Activated naive CD8-positive, alpha-beta T cell treated with anti-CD3 and anti-CD28 coated beads, Interleukin-2, amount 50 U/mL, for 16 hours (primary cell): ENCODE data around the gene MAP7D1.
A peak's percentile ranks its signal among the peaks of the same experiment; 100 is the strongest.

Experiments
- DNase-seq: peaks from one replicate; pipeline ENCODE4 v3.0.0-alpha.2; 2020; ENCODE audit warnings: low read depth, low spot score

MAP7D1 gene

DNA sequence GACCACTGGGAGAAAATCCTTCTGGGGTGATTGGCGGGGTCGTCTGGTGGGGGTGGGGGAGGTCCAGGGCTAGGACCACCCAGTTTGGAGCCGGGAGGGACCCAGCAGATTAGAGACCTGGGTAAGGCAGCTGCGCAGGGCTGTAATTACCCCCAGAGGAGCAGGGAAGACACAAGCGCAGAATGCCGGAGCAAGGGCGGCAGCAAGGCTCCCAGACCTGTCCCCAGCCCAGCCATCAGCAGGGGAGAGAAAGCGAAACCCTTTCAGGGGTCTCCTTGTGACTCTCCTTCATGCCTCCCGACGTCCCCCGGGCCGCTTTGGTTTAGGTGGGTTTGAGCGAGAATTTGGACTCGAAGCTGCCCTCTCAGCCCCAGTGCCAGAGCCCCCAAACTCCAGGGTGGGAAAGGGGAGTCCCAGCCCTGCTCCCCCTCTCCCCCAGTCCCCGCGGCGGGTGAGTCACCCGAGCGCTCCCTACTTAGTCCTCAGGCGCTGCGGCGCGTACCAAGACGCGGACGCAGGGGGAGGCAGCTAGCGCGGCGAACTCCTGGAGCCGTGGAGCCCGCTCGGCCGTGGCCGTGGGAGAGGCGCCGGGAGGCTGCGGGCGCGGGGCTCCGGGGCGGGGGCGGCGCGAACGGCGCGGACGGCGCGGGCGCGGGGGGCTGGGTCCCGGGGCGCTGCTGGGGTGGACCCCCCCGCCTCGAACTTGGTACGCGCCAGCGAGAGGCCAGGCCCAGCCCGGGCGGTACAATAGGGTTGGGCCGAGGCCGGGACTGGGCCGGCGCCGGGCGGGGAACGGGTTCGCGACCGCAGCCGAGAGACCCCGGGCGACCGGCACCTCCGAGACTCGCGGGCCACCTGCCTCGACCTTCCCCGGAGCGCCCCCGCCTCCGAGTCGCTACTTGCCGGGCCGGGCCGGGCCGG is at the start of gene MAP7D1:
Gene MAP7D1, plus strand, starts transcription at position 753 of the 921 bp plus-strand sequence. CDS start 258 bp downstream, outside the sequence.
- DNase-seq, result peak; percentile 59

DNA sequence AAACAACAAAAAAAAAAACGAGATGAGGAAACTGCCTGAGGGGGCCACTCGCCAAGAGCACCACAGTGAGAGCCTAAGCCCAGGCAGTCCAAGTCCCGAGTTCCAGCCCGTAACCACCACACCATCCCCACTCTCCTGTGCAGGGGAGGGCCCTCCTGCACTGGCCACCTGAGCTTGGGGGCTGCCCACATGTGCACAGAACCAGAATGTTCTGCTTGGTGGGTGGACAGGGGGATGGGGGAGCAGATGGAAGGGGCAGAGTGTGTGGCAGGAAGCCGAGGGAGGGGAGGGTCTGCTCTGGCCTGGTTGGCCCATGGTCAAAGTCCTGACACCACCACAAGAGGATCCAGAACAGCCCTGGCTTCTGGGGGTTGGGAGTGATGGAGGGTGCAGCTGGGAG is 49.7 kb upstream of the MAP7D1 start:
- DNase-seq, result no peak

DNA sequence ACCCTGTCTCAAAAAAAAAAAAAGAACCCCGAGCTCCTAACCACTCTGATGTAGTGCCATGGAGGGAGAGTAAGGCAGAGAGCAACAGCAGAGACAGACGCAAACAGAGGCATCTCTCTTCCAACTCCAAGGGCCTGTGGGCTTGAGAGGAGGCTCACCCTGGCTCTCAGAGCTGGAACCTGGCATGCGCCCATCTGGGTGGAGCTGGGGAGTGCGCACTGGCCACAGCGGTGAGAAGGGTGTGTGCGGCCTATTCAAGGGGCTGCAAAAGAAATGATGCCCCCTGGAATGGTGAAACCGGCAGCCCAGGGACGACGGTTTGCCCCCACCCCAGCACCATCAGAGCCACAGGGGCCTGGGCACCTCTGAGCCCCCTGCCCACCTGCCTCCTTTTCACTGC is 48.6 kb upstream of the MAP7D1 start:
- no peak for DNase-seq

DNA sequence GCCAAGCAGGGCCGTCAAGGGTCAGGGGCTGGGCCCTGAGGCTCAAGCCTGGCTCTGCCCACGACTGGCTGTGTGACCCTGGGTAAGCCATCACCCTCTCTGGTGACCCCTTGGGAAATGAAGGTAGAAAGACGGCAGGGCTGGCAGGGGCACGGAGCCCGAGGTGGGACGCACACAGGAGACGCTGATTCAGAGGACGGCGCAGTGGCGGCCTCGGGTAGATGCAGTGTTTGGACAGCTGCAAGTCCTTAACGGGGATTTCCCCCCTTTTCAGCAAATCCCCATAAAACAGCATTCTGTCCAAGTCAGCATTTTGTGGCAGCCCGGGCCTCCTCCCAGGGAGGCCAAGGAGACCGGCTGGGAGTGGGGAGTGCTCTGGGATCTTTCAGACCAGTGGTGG is 47.6 kb upstream of the MAP7D1 start:
- no peak for DNase-seq

DNA sequence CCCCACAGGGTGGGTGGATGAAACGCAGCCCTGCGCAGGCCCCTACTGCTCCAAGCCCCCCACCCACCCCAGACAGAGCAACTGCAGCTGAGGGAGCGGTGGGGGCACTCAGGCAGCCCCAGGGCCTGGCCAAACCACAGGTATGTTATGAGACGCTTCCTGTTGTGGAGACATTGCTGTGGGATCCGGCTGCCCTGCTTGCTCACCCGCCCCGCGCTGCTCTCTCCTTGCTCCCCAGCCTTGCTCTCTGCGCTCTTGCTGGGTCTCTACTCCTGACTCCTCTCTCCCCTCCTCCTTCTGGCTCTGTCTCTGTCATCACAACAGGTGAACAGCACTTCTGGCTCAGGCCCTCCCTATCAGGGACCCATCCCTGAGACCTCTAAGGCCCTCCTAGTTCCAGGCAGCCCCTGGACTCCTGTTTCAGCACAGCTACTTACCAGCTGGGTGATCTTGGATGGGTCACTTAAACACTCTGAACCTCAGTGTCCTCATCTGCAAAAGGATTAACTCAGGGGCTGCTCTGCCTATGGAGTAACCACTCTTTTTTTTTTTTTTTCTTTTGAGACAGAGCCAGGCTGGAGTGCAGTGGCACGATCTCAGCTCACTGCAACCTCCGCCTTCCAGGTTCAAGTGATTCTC is 46.8 kb upstream of the MAP7D1 start:
- no peak for DNase-seq

DNA sequence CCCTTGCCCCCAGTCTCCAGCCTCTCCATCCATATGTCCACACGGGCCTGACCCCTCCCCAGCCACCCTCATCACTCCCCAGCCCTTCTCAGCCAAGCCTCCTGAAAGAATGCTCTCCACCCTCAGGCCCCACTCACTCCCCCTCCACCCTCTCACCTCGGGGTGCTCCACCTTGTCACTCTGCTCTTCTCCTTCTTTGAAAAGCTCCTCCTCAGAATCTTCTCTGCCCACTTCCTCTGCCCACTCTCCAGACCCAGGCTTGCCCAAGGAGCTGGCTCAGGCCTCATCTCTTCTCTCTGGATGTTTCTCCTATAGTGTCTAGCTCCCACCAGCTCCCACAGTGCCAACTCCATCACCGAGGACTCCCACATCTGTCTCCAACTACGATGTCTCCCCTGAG is 44.8 kb upstream of the MAP7D1 start:
- no peak for DNase-seq

DNA sequence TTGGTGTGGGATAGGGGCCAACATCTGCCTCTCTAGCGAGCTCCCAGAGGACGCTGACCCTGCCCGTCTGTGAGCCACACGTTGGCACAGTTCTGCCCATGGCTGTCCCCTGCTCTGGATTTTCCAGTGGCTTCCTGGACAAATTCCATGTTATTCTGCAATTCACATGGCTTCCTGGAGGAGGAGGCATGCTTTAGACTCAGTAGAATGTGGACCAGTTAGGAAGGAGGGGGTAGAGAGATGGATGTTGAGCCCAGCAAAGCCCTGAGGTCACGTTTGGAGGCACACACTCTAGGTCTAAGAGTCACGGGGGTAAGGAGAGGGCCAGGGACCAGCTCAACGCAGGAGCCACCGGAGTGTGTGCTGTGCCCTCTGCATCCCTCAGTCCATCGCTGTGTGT is 43.1 kb upstream of the MAP7D1 start:
- no peak for DNase-seq

DNA sequence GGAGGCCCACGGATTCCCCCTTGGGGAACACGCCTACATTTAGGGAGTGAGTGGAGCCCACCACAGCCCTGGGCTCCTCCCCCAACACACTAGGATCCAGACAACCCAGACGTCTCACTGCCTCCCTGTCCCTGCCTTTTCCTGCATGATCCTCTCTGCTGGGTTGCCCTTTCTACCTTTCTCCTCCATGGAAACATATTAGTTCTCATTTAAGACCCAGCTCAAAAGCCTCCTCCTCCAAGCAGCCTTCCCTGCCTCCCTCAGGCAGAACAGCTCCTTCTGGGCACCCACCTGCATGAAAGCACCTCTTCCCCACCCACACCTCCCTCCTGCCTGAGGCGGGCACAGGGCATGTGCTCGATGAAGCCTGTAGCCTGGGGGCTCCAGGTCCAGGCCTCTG is 41.6 kb upstream of the MAP7D1 start:
- DNase-seq, result no peak

DNA sequence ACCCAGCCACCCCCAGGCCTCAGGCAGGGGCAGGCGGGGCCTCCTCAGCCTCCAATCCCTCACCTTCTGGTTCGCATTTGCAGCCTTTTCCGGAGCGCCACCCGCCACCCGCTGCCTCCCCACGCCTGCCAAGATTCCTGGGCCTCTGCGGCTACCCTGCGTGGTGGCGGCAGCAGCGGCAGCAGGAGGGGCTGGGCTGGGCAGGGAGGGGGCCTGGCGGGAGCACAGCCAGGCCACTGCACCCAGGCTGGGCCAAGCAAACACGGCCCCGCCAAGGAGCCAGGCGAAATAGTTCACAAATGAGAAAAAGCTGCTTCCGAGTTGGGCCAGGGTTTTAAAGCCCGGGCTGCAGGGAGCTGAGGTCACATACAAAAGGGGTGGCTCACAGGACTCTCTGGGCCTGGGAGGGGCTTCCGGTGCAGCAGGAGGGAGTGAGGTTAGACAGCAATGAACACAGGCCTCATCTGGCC is 40.7 kb upstream of the MAP7D1 start:
- DNase-seq, result no peak

DNA sequence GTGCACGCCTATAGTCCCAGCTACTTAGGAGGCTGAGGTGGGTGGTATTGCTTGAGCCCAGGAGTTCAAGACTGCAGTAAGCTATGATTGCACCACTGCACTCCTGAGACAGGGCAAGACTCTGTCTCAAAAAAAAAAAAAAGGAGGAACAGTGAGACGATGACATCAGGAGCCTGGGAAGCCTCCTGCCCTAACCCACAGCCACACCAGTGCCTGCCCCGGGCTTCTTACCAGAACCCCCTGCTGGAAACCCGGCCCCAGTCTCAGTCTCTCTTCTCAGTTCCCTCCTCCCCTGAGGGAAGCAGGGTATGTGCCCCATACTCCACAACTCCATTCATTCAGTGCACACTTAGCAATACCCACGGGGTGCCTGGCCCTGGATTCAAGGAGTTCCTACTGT is 40.0 kb upstream of the MAP7D1 start:
- no peak for DNase-seq

DNA sequence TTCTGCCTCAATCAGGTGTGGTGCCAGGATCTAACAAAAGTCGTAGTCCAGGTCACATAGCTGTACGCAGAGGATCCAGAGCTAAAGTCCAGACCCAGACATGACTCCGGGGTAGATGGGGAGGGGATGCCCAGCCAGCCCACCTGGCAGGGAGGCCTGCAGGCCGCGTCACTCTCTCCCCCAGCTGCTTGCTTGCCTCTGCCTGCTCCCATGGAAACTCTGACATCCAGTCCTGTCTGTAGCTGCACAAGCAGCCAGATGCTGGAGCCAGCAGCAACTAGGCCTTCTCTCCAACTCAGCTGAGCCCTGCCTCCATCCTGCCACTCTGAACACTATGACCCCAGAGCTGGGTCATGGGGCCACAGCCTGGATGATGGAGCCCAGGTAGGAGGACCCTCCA is 39.1 kb upstream of the MAP7D1 start:
- no peak for DNase-seq

DNA sequence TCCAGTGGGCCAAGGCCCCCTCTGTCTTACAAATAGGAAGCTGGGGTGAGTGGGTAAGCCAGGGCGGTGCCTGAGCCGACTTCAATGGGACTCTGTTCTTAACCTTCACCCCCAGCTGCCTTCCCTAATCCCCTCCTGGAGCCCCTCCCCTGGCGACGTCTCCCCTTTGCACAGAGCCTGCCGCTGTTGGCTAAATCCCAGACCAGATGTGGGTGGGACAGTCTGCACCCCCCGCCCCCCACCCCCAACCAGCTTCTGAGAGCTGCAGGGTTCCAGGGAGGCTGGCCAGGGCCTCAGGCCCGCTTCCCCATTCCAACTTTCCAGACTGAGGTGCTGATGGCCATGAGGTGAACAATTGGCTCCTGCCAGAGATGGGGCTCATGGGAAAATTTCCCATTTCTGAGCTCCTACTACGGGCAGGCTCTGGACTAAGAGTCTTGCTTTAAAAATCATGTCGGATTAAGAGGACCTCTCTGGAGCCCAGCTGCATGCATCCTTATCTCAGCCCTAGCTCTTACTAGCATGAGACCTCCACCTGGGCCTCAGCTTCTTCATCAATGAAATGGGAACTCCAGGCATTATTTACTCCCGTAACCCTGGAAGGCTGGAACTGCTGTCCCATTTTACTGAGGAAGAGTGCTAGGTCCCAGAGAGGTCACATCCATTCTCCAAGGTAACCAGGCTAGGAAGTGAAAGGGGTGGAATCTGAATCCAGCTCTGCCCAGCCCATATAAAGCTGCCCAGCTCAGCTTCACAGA is 37.3 kb upstream of the MAP7D1 start:
- DNase-seq, result no peak

DNA sequence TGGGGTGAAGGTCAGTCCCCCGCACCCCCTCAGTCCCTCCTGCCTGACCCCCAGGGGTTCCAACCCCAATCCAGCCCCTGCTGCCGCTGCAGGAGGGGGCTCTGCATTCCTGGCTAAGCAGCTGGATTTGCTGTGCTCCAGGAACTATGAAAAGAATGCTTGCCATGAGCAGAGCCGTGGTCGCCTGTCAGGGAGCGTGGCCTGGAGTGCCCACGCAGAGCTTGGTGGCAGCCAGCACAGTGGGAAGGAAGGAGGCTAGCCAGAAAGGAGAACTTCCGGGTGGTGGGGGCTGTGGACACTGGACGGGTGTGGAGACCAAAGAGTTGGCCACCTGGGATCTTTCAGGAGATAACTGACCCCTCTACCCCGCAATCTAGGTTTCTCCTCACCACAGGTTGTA is 36.5 kb upstream of the MAP7D1 start:
- no peak for DNase-seq

DNA sequence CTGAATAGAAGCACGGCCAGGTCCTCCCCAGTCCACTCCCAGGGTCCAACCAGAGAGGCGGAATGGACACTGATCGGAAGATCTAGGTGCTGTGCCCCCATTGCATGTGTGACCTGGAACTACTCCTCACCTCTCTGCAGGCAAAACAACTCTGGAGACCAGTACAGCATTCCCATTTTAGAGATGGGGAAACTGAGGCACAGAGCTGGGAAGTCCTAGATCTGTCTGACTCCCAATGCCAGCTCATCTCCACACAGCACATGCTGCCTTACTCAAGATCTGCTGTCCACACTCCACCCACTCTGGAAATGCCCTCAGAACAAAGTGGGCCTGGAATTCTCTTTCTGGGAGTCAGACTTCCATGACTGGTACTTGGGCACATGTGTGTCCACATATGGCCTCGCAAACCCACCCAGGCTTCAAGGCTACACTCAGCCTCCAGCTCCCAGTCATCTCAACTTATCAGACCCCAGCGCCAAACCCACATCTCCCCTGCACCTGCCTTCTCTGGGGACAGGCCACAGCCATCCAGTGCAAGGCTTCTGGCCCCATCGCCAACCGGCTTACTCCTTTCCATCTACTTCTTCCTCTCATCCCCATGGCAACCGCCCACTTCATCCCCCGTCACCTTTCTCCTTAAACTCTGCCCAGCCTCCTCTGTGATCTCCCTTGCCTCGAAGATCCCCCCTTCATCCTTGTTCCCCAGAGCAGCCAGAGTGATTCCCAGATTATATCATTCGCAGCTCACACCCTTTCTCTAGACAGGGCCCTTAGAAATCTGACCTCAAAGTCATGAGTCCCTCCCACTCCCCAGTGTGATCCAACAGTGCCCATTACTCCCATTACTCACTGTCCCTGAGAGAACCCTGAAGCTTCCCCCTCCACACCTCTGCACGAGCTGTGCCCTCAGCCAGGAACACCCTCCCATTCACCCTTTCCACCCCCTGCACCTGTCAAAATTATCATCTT is 33.6 kb upstream of the MAP7D1 start:
- no peak for DNase-seq

DNA sequence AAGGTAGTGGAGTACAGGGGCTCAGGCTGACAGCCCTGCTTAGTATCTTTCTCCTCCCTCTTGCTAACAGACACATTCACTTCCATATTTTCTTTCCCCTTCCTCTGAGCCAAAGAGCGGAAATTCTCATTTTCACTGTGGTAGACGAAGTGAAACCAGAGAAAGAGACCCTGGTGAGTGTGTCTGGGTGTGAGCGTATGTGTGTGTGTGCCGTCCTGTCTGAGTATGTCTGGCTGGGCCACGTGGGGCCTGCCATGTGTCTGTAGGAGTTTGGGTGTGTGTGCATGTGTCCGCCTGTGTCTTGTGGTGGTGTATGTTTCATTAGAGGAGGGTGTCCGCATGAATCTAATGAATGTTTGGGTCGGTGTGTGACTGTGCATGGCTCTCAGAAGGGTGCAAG is 32.6 kb upstream of the MAP7D1 start:
- DNase-seq, result no peak

DNA sequence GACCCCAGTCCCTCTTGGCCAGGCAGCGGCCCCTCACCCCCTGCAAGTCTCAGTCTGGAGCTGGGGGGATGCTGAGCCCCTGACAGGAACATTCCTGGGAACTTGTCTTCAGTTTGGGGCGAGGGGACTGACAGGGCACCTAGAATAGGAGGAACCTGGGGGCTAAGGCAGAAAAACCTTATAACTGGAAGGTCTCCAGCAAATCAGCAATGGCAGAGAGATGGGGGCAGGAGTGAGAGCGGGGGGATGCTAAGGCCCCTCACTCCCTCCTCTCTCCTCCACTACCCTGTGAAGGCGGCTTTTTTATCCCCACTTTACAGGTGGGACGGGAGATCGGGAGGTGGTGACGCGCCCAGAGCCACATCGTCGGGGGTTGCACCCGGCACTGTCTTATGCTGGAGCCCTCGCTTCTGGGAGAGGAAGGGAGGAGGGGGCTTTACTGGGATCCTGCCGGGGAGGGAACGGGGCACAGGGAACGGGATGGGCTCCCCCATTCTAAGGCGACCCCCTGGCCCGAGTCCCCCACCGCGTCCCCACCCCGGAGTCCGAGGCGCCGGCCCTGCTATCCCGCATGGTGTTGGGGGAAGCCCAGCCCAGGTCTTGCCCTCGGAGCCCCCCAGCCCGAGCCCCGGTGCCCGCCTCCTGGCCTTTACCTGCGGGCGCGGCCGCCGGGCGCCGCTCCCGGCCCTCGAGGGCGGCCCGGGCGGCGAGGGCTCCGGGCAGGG is 31.4 kb upstream of the MAP7D1 start:
- no peak for DNase-seq

DNA sequence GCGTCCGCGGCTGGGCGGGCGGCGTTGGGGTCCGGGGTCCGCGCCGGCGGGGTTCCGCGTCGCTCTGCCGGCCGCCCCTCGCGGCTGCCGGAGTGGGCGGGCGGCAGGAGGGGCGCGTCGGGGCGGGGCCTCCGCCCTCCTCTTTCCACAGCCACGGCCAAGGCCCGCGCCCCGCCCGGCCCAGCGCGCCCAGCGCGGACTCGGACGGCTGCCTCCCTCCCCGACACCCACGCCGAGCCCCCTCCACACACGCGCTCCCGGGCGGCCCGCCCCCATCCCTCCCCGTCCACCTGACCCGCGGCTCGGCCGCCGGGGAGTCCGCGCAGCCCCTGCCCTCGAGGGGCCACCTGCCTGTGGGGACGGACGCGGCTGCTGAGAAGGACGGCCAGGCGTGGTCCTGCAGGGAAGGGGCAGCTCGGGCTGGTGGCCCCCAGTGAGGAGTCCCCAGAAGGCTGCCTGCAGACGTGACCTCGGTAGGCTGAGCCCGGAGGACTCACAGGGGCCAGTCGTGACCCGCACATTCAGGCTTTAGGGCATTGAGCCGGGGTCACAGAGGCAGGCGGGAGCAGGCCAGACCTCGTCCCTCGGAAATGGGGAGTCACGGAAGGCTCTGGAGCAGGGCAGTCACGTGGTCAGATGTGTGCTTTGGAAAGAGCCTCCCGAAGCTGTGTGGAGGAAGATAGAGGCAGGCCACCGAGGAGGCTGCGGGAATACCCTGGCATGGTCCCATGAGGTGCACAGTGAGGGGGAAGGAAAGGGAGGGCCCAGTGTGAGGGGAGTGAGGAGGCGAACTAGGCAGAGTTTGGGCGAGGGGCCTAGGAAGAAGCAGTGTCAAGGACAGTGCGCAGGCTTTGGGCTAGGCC is 30.6 kb upstream of the MAP7D1 start, which contains the start of gene COL8A2:
Gene COL8A2, minus strand, starts transcription at position 94 of the 863 bp plus-strand sequence. CDS start 24,980 bp downstream, outside the sequence.
- DNase-seq, result no peak

DNA sequence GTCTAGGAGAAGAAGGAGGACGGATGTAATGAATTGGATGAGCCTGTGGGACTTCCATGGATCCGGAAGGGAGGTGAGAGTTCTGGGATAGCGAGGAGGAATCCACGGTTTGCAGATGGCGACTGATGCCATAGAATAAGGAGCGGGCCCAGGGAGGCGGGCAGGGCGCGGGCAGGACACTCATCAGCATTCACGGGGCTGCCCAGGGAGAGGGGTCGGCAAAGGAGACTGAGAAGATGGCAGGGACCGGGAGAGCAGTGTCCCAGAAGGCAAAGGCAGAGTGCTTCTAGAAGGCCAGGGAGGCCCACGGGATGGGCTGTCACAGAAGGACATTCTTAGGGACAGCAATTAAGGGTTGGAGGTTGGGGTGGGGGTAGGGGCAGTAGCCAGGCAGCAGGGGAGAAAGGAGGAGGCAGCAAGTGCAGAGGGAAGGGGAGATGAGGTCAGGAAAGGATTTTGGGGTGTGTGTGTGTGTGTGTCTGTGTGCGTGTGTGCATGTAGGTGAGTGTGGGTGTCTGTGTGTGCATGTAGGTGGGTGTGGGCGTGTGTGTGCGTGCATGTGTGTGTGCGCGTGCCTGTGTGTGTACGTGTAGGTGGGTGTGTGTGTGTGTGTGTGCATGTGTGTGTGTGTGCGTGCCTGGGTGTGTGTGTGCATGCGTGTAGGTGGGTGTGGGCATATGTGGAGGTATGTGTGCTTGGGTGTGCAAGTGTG is 29.8 kb upstream of the MAP7D1 start:
- no peak for DNase-seq
